ENCODE results near the gene BACE1.

The BACE1 gene

DNA sequence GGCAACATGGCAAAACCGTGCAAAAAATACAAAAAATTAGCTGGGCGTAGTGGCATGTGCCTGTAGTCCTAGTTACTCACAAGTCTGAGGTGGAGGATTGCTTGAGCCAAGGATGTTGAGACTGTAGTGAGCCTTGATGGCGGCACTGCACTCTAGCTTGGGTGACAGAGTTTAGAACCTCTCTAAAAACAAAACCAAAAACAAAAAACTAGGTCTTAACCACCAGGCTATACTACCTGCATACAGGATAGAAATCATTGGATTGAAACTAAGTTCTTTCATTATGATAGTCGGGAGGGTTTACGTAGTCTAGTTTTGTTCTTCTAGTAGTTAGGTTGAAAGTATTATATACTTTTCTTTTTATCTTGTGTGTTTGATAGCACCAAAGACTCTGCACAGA, 77.8 kb downstream of the BACE1 start:
- Histone ChIP-seq H3K9me3 (ENCODE audit: control insufficient read depth in 1 of 2, low read length in 2 of 2) (no peaks in the 10 kb centered on the region), H3K4me1 (ENCODE audit: control insufficient read depth in 1 of 2, insufficient read depth in 2 of 2, low read length in 2 of 2) (peaks cover 8 to 12% of the 10 kb centered on the region in 2 donors), H3K4me3 (ENCODE audit: low read depth in 1 of 2, low read length in 2 of 2) (no peak overlapping the region), H3K36me3 (ENCODE audit: control insufficient read depth in 1 of 2, insufficient read depth in 2 of 2, low read length in 2 of 2) (peaks cover 25 to 41% of the 10 kb centered on the region in 2 donors), H3K27ac (ENCODE audit: low read length) (no peak overlapping the region), H3K27me3 (ENCODE audit: low read depth, low read length) (no peaks in the 10 kb centered on the region)

Measured in muscle layer of duodenum (tissue), 2 donors.